HG03108 (cell line): ENCODE results near the gene PADI1.
A peak's percentile ranks its signal among the peaks of the same experiment; 100 is the strongest.

Source experiments
- ATAC-seq: cut with Tn5 transposase; IDR thresholded peaks from one replicate; pipeline ENCODE4 v1.9.1; 2021; ENCODE audit warnings: moderate library complexity; ENCODE audit not compliant: unreplicated experiment

Gene PADI1

DNA sequence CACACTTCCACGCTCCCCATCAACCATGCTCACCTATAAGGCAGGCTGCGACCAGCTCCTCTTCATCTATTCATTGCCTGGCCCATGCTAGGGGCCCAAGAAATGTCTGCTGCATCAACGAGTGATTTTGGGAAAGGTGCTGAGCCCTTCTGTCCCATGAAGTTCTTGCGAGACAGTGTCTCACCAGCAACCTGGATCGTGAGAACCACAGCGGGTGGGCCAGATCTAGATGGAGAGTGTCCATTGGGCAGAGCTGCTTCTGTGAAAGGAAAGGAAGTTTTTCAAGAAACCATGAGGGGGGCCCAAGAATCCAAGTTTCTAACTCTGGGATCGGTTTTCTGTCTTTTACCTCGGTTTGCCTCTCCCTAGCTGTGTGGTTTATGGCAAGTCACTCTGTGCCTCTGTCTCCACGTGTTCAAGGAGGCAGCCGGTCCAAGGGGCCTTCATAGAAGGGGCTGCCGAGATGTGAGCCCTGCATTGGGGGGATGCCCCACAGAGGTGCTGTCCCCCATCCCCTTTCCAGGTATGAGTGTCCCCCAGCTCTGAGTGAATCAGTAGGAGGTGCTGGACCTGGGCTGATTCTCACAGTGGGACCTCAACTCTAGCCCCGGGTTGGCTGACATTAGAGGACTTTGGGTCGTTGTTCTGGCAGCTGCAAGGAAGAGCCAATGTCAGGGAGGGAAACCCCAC lies 8.3 kb upstream of the PADI1 start:
- ATAC-seq: no peak

DNA sequence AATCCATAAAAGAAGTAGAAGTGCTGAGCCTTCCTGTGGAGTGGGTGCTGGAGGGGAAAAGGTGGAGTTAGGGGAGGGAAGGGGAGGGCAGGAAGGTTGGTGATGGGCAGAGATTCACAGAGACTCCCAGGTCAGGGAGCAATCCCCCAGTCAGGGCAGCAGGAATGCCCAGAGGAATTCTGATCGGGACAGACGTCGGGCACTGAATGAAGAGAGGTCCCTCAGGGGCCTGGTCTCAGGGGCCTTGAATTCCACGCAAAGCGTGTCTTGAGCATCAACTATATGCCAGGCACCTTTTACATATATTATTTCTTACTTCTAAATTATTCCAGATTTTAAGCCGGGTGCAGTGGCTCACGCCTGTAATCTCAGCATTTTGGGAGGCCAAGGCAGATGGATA lies 7.2 kb upstream of the PADI1 start:
- no peak for ATAC-seq

DNA sequence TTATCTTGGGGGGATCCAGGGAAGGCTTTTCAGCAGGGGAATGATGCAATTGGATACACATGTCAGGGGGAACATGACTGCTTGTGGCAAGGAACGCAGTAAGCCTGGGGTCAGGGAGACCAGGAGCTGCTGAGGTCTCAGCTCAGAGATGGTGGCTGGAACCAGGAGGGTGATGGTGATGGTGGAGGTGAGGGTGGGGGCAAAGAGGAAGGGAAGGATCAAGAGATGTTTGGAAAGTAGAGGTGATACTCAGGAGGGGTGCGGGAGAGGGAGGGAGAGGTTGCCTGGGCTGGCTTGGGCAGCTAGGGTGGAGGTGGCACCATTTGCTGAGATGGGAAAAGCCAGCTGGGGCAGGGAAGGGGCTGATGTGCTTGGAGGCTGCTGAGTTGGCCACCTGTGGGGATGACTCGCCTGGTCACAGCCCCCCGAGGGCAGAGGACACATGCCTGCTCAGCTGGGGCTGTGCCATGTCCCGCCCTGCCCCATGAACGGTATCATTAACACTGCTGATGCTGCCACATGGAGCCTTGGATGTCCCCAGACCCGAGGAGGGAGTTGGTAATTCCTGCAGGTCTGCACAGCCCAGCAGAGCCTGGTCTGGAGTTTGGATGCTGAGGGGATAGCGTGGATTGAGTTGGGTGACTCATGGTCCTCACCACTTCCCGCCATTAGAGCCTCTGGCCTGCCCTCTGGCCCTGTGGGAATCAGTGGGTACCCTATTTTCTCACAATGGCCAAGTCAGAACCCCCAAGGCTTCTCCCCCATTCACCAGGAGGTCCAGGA lies 6.3 kb upstream of the PADI1 start:
- no peak for ATAC-seq

DNA sequence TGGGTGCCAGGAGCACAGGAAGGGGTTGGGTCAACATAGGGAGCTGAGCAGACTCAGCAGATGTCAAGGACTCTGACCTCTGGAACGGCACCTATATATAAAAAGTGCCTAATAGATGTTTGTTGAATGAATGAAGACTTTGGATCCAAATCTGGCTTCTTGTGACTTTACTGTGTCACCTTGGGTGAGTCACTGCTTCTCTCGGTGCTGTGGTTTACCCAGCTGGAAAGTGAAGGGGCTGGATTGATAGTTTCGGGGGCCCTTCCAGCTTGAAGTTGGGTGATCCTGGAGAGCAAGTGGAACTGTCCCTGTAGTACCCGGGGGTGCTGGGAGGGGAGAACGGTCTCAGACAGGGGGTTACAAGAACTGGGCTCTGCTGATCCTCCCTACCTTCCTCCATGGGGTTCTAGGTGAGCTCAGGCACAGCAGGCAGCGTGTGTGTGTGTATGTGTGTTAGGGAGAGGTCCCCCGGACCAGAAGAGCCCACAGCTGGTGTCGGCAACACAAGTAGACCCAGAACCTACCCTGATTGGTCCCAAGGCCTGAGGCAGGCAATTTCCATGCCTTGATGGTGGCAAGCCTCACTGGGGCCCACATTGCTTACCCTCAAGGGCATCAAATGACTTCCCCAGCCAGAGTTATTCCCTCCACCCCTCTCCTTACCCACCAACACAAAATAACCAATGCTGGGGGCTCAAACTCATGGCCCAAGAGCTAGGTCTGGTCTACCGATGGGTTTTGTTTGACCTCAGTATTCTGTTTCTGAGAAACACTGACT lies 5.5 kb upstream of the PADI1 start:
- no peak for ATAC-seq

GRCh38 chr1:17200246-17200645 lies 4.7 kb upstream of the PADI1 start:
- ATAC-seq: no peak

- ATAC-seq: no peak
Observed at GRCh38 chr1:17200756-17201155, 4.2 kb upstream of the PADI1 start.

DNA sequence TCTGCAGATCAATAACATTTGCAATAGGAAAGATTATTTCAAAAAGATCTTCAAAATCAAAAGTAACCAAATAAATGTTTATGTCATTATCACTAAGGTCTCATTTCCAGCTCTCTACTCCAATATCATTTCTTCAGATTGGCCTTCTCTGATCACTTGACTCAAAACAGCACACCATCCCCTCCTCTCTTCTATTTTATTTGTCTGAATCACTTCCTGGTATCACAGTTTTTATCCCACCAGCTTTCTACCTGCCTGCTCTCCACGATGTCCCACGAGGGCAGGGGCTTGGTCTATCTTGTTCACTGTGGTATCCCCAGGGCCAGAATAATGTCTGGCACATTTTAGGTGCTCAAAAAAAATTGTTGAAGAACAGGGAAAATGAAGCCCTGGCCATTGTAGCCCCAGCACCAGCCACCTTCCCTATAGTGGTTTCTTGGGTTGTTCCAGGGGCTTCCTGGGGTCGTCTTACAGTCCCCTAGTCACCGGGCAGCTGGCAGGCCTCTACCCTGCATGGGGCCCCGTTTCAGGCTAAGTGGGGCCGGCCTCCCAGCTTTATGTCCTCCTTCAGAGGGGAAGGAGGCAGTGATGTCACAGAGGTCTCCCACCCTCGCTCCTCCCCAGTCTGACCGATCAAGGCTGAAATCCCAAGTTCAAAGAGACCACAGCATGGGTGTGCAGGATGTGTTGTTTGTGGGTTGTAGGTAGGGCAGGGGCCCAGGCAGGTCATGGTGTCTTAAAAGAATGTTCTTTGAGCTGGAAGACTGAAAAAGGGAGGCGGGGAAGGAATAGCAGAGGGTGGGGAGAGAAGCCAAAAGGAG lies 3.5 kb upstream of the PADI1 start:
- no peak for ATAC-seq

- ATAC-seq: no peak
Observed at GRCh38 chr1:17205652-17206051, 724 bp downstream of the PADI1 start.

GRCh38 chr1:17206196-17206595 lies 1.3 kb downstream of the PADI1 start:
- ATAC-seq: no peak

GRCh38 chr1:17207046-17207445 lies 2.1 kb downstream of the PADI1 start:
- peak; percentile 56 for ATAC-seq

- no peak for ATAC-seq
Observed at GRCh38 chr1:17207540-17207939, 2.6 kb downstream of the PADI1 start.

GRCh38 chr1:17207966-17208418 lies 3.1 kb downstream of the PADI1 start:
- peak; percentile 48 for ATAC-seq

GRCh38 chr1:17208546-17208945 lies 3.6 kb downstream of the PADI1 start:
- ATAC-seq: no peak

- ATAC-seq: no peak
Observed at GRCh38 chr1:17209430-17209829, 4.5 kb downstream of the PADI1 start.

DNA sequence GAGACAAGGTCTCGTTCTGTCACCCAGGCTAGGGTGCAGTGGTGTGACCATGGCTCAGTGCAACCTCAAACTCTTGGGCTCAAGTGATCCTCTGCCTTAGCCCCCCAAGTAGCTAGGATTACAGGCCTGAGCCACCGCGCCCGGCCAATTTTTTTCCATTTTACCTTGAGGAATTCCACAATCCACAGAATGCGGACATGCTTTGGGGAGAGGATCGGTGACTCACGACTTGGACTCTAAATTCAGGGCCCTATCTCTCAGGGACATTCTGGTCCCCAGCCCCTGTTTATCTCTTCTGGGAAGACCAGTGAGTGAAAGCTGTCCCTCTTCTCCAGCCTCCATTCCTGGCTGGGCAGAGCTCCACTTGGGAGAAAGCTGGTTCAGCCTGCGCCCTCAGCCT lies 5.2 kb downstream of the PADI1 start:
- no peak for ATAC-seq

GRCh38 chr1:17211377-17211776 lies 6.4 kb downstream of the PADI1 start:
- ATAC-seq: no peak

DNA sequence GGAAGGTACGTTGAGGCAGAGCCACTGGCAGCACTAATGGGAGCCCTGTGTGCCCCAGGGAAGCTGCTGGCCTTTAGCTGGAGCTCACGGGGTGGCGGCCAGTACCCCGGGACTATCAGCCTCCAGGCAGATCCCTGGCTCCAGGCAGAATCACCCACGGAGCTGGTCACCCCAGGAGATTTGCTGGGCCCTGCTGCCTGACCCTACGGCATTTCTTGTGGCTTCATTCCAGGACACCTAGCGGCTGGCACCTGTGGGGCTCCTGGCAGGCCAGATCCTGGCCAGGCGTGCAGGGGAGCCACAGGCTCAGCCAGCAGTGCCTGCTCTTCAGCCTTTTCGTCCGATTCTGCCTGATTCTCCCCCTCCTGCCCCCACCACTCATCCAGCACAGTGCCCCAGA lies 7.1 kb downstream of the PADI1 start:
- no peak for ATAC-seq

DNA sequence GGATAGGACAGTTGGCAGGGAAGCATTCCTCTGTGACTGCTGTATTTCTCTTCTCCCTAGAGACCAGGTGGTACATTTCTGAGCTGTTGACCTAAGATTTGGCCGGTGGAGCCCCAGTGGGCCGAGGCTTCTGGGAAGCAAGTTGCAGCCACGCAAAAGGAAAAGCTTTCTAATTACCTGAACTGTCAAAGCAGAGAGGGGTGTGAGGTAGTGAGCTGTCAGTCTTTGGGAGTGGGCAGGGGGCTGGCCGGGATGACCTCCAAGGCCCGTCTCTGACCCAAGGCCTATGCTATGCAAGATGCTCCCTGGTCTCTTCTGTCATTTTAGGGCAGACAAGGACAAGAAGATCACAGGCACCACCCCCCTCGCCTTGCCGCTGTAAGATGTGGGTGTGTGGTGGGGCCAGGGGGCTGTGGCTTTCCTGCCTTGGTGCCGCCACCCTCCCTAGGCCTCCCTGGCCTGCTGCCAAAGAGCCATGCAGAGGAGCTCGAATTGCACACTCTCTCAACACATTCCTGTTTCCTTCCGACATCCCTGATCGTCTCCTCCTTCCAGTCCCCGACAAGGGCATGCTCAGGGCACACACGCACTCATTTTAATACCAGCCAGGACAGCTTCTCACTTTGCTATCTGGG lies 7.7 kb downstream of the PADI1 start:
- no peak for ATAC-seq

GRCh38 chr1:17213148-17213781 lies 8.3 kb downstream of the PADI1 start:
- ATAC-seq: no peak

DNA sequence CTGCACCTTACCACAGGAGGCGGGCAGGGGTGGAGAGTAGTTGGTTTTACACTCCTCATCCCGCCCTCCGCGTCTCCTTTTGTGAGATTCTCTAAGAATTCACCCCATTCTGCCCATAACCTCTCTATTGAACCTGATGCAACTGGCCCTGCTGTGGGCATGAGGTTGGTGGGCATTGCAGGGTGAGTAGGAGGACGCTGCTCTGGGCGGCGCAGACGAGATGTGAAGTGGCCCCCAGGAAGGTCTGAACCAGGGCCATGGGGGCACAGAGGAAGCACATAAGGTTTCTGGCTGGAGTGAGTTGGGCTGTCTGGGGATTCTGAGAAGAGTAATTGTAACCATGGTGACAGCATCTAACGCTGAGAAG lies 8.8 kb downstream of the PADI1 start:
- no peak for ATAC-seq
